Measurements from ENCODE around the gene PIK3R5.

DNA sequence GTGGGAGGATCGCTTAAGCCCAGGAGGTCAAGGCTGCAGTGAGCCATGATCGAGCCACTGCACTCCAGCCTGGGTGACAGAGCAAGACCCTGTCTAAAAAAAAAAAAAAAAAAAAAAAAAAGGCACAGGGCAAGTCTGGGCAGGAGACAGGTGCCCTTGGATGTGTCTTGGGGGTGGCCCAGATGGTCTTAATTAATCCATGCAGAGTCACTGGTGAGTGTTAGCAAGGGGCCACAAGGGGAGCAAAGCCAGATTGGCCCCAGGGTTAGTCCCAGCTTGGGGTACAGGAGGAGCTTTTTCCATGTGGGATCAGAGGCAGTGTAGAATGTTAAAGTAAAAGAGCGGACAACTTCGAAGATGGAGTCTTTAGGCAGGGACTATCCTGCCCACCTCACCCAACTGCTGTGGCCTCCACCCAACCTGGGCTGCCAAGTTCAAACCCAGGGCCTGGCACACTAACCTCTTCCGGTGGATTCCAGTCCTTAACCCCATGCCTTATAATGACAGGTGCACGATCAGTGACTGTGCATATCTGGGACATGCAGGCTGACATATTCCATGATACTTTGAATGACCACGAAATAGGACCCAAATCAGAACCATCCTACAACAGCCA, 134.2 kb downstream of the PIK3R5 start:
- TF ChIP-seq, protein P1, sequence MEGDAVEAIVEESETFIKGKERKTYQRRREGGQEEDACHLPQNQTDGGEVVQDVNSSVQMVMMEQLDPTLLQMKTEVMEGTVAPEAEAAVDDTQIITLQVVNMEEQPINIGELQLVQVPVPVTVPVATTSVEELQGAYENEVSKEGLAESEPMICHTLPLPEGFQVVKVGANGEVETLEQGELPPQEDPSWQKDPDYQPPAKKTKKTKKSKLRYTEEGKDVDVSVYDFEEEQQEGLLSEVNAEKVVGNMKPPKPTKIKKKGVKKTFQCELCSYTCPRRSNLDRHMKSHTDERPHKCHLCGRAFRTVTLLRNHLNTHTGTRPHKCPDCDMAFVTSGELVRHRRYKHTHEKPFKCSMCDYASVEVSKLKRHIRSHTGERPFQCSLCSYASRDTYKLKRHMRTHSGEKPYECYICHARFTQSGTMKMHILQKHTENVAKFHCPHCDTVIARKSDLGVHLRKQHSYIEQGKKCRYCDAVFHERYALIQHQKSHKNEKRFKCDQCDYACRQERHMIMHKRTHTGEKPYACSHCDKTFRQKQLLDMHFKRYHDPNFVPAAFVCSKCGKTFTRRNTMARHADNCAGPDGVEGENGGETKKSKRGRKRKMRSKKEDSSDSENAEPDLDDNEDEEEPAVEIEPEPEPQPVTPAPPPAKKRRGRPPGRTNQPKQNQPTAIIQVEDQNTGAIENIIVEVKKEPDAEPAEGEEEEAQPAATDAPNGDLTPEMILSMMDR (IDR thresholded peaks at IDR 0.05): no peak
- no peak for TF ChIP-seq POLR2A (IDR thresholded peaks at IDR 0.05)

Data from tibial nerve (tissue), 3 donors.